HepG2 (cell line): ENCODE data around the gene C3orf22. TPM values are rescaled to one million over a fixed set of nuclear protein-coding genes. Genes with fewer than 3 reads are reported as not detected.

ENCODE experiments used
- CHD2 ChIP-seq: IDR thresholded peaks from 2 replicates; pipeline ENCODE4 v1.6.1; 2011; ENCODE audit warnings: low read depth, low read length, improper control_type of control experiment
- DNMT3B ChIP-seq: conservative IDR thresholded peaks from 2 replicates; pipeline ENCODE4 v1.6.1; 2016; ENCODE audit warnings: missing biosample characterization, control low read depth
- EZH2 ChIP-seq: conservative IDR thresholded peaks from 2 replicates; pipeline ENCODE4 v1.6.1; 2012; ENCODE audit warnings: mild to moderate bottlenecking, low read depth, low read length, moderate library complexity
- IRF2 ChIP-seq: IDR thresholded peaks from 2 replicates; pipeline ENCODE4 v1.6.1; 2018; ENCODE audit warnings: missing genetic modification reagents, missing compliant biosample characterization
- IRX3 ChIP-seq: sonication (generic); formaldehyde crosslinking; IDR thresholded peaks from 2 replicates; pipeline ENCODE4 v1.8.1; 2023; ENCODE audit warnings: mild to moderate bottlenecking, low read depth, missing genetic modification reagents, borderline replicate concordance
- NFE2L1 ChIP-seq: sonication (generic); formaldehyde crosslinking; IDR thresholded peaks from 2 replicates; pipeline ENCODE4 v1.4.0; 2020; ENCODE audit warnings: missing genetic modification reagents, mild to moderate bottlenecking, borderline replicate concordance
- RAD21 ChIP-seq: fragments of 450-650 bp; formaldehyde crosslinking; IDR thresholded peaks from 2 replicates; pipeline ENCODE4 v1.5.0; 2020; ENCODE audit warnings: mild to moderate bottlenecking
- RXRB ChIP-seq: IDR thresholded peaks from 2 replicates; pipeline ENCODE4 v1.6.1; 2016; ENCODE audit warnings: borderline replicate concordance, missing genetic modification reagents, missing compliant biosample characterization
- SP140L ChIP-seq: sonication (generic); formaldehyde crosslinking; IDR thresholded peaks from 2 replicates; pipeline ENCODE4 v1.4.0; 2020; ENCODE audit warnings: missing genetic modification reagents, borderline replicate concordance
- TP53 ChIP-seq: sonication (generic); formaldehyde crosslinking; conservative IDR thresholded peaks from 2 replicates; pipeline ENCODE4 v1.4.0; 2020; ENCODE audit warnings: missing genetic modification reagents
- ZBTB20 ChIP-seq: sonication (generic); formaldehyde crosslinking; IDR thresholded peaks from 2 replicates; pipeline ENCODE4 v1.8.1; 2023; ENCODE audit warnings: missing genetic modification reagents, low read depth, mild to moderate bottlenecking, borderline replicate concordance
- ZIK1 ChIP-seq: sonication (generic); formaldehyde crosslinking; IDR thresholded peaks from 2 replicates; pipeline ENCODE4 v1.5.0; 2020; ENCODE audit warnings: mild to moderate bottlenecking, low read depth, missing genetic modification reagents, borderline replicate concordance
- ZNF3 ChIP-seq: IDR thresholded peaks from 2 replicates; pipeline ENCODE4 v1.7.0; 2017; ENCODE audit warnings: inconsistent platforms
- ZNF546 ChIP-seq: sonication (generic); formaldehyde crosslinking; conservative IDR thresholded peaks from 2 replicates; pipeline ENCODE4 v1.8.1; 2023; ENCODE audit warnings: mild to moderate bottlenecking, missing genetic modification reagents
- ZNF550 ChIP-seq: sonication (generic); formaldehyde crosslinking; IDR thresholded peaks from 2 replicates; pipeline ENCODE4 v1.4.0; 2020; ENCODE audit warnings: mild to moderate bottlenecking, missing genetic modification reagents, borderline replicate concordance
- ZNF629 ChIP-seq: sonication (generic); formaldehyde crosslinking; conservative IDR thresholded peaks from 2 replicates; pipeline ENCODE4 v1.5.0; 2020; ENCODE audit warnings: missing genetic modification reagents
- polyA plus RNA-seq, 8 experiments: library from polyadenylated mRNA; depleted of rRNA in 3 of 8; stranded (reverse) in 7 of 8; unstranded in 1 of 8; fragments of >200 nt; fragmentation: Illumina TruSeq in 4 of 8; extraction: Trizol in 4 of 8; gene quantifications; 2 replicates each; pipeline versions ENCODE4 v1.2.1 to v1.2.3, GENCODE V29; 2011 to 2016; ENCODE audit warnings: low read depth in 4 of 8, missing spikeins in 1 of 8, mixed read lengths in 1 of 8; ENCODE audit not compliant: insufficient read depth in 1 of 8
- total RNA-seq, 5 experiments: library from RNA; depleted of rRNA; stranded (reverse); fragments of >200 nt; fragmentation: Illumina TruSeq; extraction: Trizol; gene quantifications; 2 replicates each; pipeline ENCODE4 v1.2.3, GENCODE V29; 2016; ENCODE audit warnings: low read depth in 1 of 5
- TF ChIP-seq, protein P1 (sequence below): sonication (generic); formaldehyde crosslinking; IDR thresholded peaks from 2 replicates; pipeline ENCODE4 v1.8.1; 2023; ENCODE audit warnings: mild to moderate bottlenecking, missing genetic modification reagents, borderline replicate concordance
- TF ChIP-seq, protein P2 (sequence below): IDR thresholded peaks from 2 replicates; pipeline ENCODE4 v1.6.1; 2012; ENCODE audit warnings: inconsistent platforms
- TF ChIP-seq, protein P3 (sequence below): sonication (generic); formaldehyde crosslinking; IDR thresholded peaks from 2 replicates; pipeline ENCODE4 v1.4.0; 2020; ENCODE audit warnings: mild to moderate bottlenecking, missing genetic modification reagents
- TF ChIP-seq, protein P4 (sequence below): sonication (generic); formaldehyde crosslinking; IDR thresholded peaks from 2 replicates; pipeline ENCODE4 v1.4.0; 2020; ENCODE audit warnings: missing genetic modification reagents
- TF ChIP-seq, protein P5 (sequence below): fragments of 450-650 bp; IDR thresholded peaks from 2 replicates; pipeline ENCODE4 v1.6.1; 2017
- TF ChIP-seq, protein P6 (sequence below): sonication (generic); formaldehyde crosslinking; conservative IDR thresholded peaks from 2 replicates; pipeline ENCODE4 v1.4.0; 2020; ENCODE audit warnings: missing genetic modification reagents
- TF ChIP-seq, protein P7 (sequence below): sonication (generic); formaldehyde crosslinking; IDR thresholded peaks from 2 replicates; pipeline ENCODE4 v1.8.0; 2022; ENCODE audit warnings: mild to moderate bottlenecking, missing genetic modification reagents, moderate library complexity

Gene C3orf22
- total and polyA plus RNA-seq, 2 of the 13 experiments (the other 11 are each of a cell fraction or from before 2014, with no cell fraction given): not detected

DNA sequence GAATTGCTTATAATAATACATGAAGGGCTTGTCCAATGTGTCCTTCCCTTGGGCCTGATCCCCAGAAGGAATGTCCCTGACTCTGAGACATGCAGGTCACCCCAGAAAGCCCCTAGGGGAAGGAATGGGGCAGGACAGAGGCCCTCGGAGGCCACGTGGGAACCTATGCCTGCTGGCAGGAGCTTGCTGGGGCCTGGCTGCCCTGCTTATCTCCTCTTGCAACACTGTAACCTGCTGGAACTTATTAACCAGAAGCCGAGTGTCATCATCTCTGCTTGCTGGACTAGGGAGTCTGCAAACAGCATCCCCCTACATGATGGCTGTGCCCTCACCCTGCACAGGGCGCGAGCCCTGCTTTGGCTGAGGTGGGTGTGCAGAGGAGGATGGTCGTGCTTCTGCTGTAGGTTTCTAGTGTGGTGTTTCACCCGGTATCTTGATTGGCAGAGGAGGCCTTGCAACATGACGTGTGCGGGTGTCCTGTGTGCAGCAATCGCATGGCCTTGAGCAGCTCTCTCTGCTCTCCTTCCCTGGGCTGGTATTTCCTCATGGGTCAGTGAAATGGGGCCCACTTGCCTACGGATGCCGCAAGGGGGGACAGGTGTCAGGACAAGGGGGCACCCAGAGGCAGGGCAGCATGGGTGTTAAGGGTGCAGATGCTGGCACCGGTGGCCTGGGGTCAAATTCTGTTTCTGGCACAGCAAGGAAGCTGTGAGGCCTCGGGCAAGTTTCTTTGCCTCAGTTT lies 29.8 kb downstream of the C3orf22 start (continued):
- TF ChIP-seq ZIK1 (CRISPR knock-in tag) (no peak), RAD21 (CRISPR knock-in tag) (no peak), IRF2 (CRISPR knock-in tag) (peak; percentile 63; the same call in 1 of the 2 replicates), CHD2 (no peak), NFE2L1 (CRISPR knock-in tag) (no peak), RXRB (CRISPR knock-in tag) (peak; percentile 73), ZBTB20 (CRISPR knock-in tag) (no peak), DNMT3B (CRISPR knock-in tag) (no peak), ZNF629 (CRISPR knock-in tag) (0 out of 2 replicates have a peak, but pooled peaks have one; percentile 33), EZH2 (no peak), SP140L (no peak), ZNF3 (no peak), ZNF546 (CRISPR knock-in tag) (0 out of 2 replicates have a peak, but pooled peaks have one; percentile 38), IRX3 (CRISPR knock-in tag) (no peak; the same call in 1 of the 2 replicates), ZNF550 (CRISPR knock-in tag) (no peak), TP53 (CRISPR knock-in tag) (no peak)
- TF ChIP-seq, protein P1, sequence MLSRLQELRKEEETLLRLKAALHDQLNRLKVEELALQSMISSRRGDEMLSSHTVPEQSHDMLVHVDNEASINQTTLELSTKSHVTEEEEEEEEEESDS (CRISPR knock-in tag): no peak
- TF ChIP-seq, protein P2, sequence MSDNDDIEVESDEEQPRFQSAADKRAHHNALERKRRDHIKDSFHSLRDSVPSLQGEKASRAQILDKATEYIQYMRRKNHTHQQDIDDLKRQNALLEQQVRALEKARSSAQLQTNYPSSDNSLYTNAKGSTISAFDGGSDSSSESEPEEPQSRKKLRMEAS: no peak
- TF ChIP-seq, protein P3, sequence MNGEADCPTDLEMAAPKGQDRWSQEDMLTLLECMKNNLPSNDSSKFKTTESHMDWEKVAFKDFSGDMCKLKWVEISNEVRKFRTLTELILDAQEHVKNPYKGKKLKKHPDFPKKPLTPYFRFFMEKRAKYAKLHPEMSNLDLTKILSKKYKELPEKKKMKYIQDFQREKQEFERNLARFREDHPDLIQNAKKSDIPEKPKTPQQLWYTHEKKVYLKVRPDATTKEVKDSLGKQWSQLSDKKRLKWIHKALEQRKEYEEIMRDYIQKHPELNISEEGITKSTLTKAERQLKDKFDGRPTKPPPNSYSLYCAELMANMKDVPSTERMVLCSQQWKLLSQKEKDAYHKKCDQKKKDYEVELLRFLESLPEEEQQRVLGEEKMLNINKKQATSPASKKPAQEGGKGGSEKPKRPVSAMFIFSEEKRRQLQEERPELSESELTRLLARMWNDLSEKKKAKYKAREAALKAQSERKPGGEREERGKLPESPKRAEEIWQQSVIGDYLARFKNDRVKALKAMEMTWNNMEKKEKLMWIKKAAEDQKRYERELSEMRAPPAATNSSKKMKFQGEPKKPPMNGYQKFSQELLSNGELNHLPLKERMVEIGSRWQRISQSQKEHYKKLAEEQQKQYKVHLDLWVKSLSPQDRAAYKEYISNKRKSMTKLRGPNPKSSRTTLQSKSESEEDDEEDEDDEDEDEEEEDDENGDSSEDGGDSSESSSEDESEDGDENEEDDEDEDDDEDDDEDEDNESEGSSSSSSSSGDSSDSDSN (CRISPR knock-in tag): peak; percentile 79
- TF ChIP-seq, protein P4, sequence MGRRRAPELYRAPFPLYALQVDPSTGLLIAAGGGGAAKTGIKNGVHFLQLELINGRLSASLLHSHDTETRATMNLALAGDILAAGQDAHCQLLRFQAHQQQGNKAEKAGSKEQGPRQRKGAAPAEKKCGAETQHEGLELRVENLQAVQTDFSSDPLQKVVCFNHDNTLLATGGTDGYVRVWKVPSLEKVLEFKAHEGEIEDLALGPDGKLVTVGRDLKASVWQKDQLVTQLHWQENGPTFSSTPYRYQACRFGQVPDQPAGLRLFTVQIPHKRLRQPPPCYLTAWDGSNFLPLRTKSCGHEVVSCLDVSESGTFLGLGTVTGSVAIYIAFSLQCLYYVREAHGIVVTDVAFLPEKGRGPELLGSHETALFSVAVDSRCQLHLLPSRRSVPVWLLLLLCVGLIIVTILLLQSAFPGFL (CRISPR knock-in tag): no peak
- TF ChIP-seq, protein P5, sequence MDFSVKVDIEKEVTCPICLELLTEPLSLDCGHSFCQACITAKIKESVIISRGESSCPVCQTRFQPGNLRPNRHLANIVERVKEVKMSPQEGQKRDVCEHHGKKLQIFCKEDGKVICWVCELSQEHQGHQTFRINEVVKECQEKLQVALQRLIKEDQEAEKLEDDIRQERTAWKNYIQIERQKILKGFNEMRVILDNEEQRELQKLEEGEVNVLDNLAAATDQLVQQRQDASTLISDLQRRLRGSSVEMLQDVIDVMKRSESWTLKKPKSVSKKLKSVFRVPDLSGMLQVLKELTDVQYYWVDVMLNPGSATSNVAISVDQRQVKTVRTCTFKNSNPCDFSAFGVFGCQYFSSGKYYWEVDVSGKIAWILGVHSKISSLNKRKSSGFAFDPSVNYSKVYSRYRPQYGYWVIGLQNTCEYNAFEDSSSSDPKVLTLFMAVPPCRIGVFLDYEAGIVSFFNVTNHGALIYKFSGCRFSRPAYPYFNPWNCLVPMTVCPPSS: no peak
- TF ChIP-seq, protein P6, sequence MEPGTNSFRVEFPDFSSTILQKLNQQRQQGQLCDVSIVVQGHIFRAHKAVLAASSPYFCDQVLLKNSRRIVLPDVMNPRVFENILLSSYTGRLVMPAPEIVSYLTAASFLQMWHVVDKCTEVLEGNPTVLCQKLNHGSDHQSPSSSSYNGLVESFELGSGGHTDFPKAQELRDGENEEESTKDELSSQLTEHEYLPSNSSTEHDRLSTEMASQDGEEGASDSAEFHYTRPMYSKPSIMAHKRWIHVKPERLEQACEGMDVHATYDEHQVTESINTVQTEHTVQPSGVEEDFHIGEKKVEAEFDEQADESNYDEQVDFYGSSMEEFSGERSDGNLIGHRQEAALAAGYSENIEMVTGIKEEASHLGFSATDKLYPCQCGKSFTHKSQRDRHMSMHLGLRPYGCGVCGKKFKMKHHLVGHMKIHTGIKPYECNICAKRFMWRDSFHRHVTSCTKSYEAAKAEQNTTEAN (CRISPR knock-in tag): no peak; the same call in 1 of the 2 replicates
- TF ChIP-seq, protein P7, sequence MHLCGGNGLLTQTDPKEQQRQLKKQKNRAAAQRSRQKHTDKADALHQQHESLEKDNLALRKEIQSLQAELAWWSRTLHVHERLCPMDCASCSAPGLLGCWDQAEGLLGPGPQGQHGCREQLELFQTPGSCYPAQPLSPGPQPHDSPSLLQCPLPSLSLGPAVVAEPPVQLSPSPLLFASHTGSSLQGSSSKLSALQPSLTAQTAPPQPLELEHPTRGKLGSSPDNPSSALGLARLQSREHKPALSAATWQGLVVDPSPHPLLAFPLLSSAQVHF (CRISPR knock-in tag): peak; percentile 55; the same call in 1 of the 2 replicates
